Measurements from ENCODE around the gene ATP6V0E1. TPM values are rescaled to one million over a fixed set of nuclear protein-coding genes. Genes with fewer than 3 reads are reported as not detected.
A peak's percentile ranks its signal among the peaks of the same experiment; 100 is the strongest.
"Not testable (repeated sequence)": the region's sequence is repeated elsewhere in the genome, so short reads cannot be mapped to it uniquely, and the experiment has no call there.

The ATP6V0E1 gene
- total RNA-seq, 1 experiment from 2014 or later = 90.5 TPM

GRCh38 chr5:173075970-173076369 lies 92.4 kb downstream of the ATP6V0E1 start:
- no peak for DNase-seq (ENCODE audit: low spot score)

DNA sequence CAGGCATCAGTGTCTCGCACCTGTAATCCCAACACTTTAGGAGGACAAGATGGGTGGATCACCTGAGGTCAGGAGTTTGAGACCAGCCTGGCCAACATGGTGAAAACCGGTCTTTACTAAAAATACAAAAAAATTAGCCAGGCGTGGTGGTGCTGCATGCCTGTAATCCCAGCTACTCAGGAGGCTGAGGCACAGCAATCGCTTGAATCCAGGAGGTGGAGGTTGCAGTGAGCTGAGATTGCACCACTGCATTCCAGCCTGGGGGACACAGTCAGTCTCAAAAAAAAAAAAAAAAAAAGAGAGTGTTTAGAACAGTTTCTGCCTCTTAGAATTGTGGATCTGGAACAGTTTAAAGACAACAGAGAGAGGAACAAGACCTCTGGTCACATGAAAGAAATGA lies 92.9 kb downstream of the ATP6V0E1 start:
- DNase-seq (ENCODE audit: low spot score) = not testable (repeated sequence)

GRCh38 chr5:173078878-173079277 lies 95.3 kb downstream of the ATP6V0E1 start:
- no peak for DNase-seq (ENCODE audit: low spot score)

Small RNA genes within 50 kb of the gene (small RNA-seq; reads per million reads assigned to genes)
- not detected for gene RF00019
- 3.8 reads per million, percentile 79 among the genes with 10 or more reads in this experiment for gene SNORA74B

Other genes with a start within 250 kb of the ATP6V0E1 start
- 275 and 286 TPM in 2 replicates for gene DUSP1, start 212.6 kb upstream of the ATP6V0E1 start, total RNA-seq (2014; rRNA removed; shearing (Covaris generic))
- 132 and 159 TPM in 2 replicates for gene ERGIC1, start 149.5 kb upstream of the ATP6V0E1 start, total RNA-seq (2014; rRNA removed; shearing (Covaris generic))
- 36.6 and 41.9 TPM in 2 replicates for gene RPL26L1, start 24.3 kb upstream of the ATP6V0E1 start, total RNA-seq (2014; rRNA removed; shearing (Covaris generic))
- 3.8 and 6.0 TPM in 2 replicates for gene CREBRF, start 72.6 kb downstream of the ATP6V0E1 start, total RNA-seq (2014; rRNA removed; shearing (Covaris generic))
- gene BNIP1, start 160.8 kb downstream of the ATP6V0E1 start, total RNA-seq (2014; rRNA removed; shearing (Covaris generic)) = 10.0 and 14.9 TPM in 2 replicates